Activated T-cell treated with anti-CD3 and anti-CD28 coated beads, Interleukin-2, amount 50 U/mL, for 24 hours (primary cell): ENCODE results near the gene PSMD14.
"Not testable (repeated sequence)": the region's sequence is repeated elsewhere in the genome, so short reads cannot be mapped to it uniquely, and the experiment has no call there.

Experiments
- DNase-seq: peaks from one replicate; pipeline ENCODE4 v3.0.0-alpha.2; 2020
- H3K27ac Mint-ChIP-seq: 2 replicates; pipeline ENCODE4 v1.8.0; 2020; ENCODE audit warnings: mild to moderate bottlenecking, mixed read lengths
- H3K27me3 Mint-ChIP-seq: 2 replicates; pipeline ENCODE4 v1.8.0; 2020; ENCODE audit warnings: mixed read lengths
- H3K36me3 Mint-ChIP-seq: 2 replicates; pipeline ENCODE4 v1.8.0; 2020; ENCODE audit warnings: low read depth, mixed read lengths
- H3K4me1 Mint-ChIP-seq: 2 replicates; pipeline ENCODE4 v1.8.0; 2020; ENCODE audit warnings: low read depth, mixed read lengths
- H3K4me3 Mint-ChIP-seq: 2 replicates; pipeline ENCODE4 v1.8.0; 2020; ENCODE audit warnings: mild to moderate bottlenecking, moderate library complexity, mixed read lengths
- H3K9me3 Mint-ChIP-seq: 2 replicates; pipeline ENCODE4 v1.8.0; 2020; ENCODE audit warnings: mixed read lengths

PSMD14 gene

DNA sequence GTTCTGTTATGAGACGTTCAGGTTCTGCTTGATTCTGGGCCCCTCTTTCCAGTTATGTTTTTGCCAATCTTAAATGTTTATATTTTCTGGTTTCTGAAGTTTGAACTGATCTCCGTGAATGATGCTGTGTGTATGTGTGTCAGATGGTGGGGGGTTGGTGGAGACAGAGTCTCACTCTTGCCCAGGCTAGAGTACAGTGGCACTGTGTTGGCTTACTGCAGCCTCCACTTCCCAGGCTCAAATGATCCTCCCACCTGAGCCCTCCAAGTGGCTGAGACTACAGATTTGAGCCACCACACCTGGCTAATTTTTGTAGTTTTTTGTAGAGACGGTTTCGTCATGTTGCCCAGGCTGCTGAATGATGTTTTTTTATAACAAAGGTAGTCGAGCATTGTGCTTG is 45.9 kb downstream of the PSMD14 start:
- Mint-ChIP-seq H3K9me3 (no peaks in the 10 kb centered on the region), H3K36me3 (peaks cover 26% of the 10 kb centered on the region)

GRCh38 chr2:161355106-161355505 is 46.9 kb downstream of the PSMD14 start:
- Mint-ChIP-seq H3K36me3 (peaks cover 29% of the 10 kb centered on the region), H3K4me1 (peaks cover 29% of the 10 kb centered on the region)

More for the DNA sequence above, 45.9 kb downstream of the PSMD14 start:
- DNase-seq = no peak
- no peaks in the 10 kb centered on the region for H3K27me3 Mint-ChIP-seq
- peaks cover 34% of the 10 kb centered on the region for H3K4me1 Mint-ChIP-seq
- H3K4me3 Mint-ChIP-seq = no peak overlapping the region
- no peak overlapping the region for H3K27ac Mint-ChIP-seq

DNA sequence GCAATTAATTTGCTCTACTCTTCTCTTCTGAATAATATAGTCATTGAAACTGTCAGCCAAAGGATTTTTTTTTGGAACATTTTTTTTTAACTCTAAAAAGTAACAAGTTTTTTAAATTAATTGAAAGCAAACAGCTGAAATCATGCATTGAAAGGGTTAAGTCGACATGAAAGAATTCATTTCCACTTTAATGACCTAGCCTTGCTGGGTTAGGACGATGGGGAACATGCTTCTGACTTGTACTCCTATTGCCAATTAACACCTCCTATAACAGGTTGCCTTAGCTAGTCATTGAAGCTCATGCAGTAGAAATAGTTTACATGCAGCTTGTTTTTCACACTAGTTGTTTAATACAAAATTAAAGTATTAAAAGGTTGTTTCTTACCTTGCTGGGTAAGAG is 47.8 kb downstream of the PSMD14 start:
- no peaks in the 10 kb centered on the region for H3K27me3 Mint-ChIP-seq
- peaks cover 29% of the 10 kb centered on the region for H3K4me1 Mint-ChIP-seq
- no peak overlapping the region for H3K4me3 Mint-ChIP-seq
- peaks cover 2% of the 10 kb centered on the region for H3K9me3 Mint-ChIP-seq
- no peak overlapping the region for H3K27ac Mint-ChIP-seq
- DNase-seq = no peak
- peaks cover 35% of the 10 kb centered on the region for H3K36me3 Mint-ChIP-seq

More at GRCh38 chr2:161355106-161355505, 46.9 kb downstream of the PSMD14 start:
- Mint-ChIP-seq H3K27ac (no peak overlapping the region), H3K4me3 (no peak overlapping the region), H3K27me3 (no peaks in the 10 kb centered on the region), H3K9me3 (no peaks in the 10 kb centered on the region)
- DNase-seq = no peak

GRCh38 chr2:161357097-161357496 is 48.9 kb downstream of the PSMD14 start:
- Mint-ChIP-seq H3K36me3 (peaks cover 40% of the 10 kb centered on the region), H3K27me3 (no peaks in the 10 kb centered on the region), H3K4me1 (peaks cover 23% of the 10 kb centered on the region), H3K4me3 (no peak overlapping the region), H3K9me3 (peaks cover 7% of the 10 kb centered on the region), H3K27ac (no peak overlapping the region)
- no peak for DNase-seq

DNA sequence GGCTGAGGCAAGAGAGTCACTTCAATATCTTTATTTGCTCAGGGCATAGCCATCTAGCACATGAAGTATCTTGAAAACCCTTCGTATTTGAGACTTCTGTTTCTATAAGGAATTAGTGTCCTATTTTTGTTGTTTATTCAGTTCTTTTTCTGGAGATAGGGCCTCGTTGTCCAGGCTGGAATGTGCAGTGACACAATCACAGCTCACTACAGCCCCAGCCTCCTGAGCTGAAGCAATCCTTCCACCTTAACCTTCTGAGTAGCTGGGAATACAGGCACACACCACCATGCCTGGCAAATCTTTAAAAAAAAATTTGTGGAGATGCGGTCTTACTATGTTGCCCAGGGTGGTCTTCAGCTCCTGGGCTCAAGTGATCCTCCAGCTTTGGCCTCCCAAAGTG is 50.6 kb downstream of the PSMD14 start:
- H3K4me1 Mint-ChIP-seq = peaks cover 17% of the 10 kb centered on the region
- no peaks in the 10 kb centered on the region for H3K27me3 Mint-ChIP-seq
- H3K9me3 Mint-ChIP-seq = peaks cover 14% of the 10 kb centered on the region
- DNase-seq = no peak
- no peak overlapping the region for H3K27ac Mint-ChIP-seq
- H3K36me3 Mint-ChIP-seq = peaks cover 55% of the 10 kb centered on the region
- H3K4me3 Mint-ChIP-seq = no peak overlapping the region

DNA sequence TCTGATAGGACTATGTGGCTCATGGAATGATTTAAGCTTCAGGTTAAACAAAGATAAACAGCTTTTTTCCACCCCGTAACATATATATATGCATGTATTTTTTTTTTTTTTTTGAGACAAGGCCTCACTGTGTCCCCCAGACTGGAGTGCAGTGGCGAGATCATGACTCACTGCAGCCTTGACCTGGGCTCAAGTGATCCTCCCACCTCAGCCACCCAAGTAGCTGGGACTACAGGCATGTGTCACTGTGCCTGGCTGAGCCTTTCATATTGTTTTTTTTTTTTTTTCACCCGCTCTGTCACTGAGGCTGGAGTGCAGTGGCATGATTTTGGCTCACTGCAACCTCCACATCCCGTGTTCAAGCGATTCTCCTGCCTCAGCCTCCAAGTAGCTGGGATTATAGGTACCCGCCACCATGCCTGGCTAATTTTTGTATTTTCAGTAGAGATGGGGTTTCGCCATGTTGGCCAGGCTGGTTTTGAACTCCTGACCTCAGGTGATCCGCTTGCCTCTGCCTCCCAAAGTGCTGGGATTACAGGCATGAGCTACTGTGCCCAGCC is 52.0 kb downstream of the PSMD14 start:
- H3K27ac Mint-ChIP-seq, H3K4me3 Mint-ChIP-seq, DNase-seq, H3K27me3 Mint-ChIP-seq: not testable (repeated sequence)
- Mint-ChIP-seq H3K4me1 (peaks cover 14% of the 10 kb centered on the region), H3K9me3 (peaks cover 14% of the 10 kb centered on the region), H3K36me3 (peaks cover 50% of the 10 kb centered on the region)

DNA sequence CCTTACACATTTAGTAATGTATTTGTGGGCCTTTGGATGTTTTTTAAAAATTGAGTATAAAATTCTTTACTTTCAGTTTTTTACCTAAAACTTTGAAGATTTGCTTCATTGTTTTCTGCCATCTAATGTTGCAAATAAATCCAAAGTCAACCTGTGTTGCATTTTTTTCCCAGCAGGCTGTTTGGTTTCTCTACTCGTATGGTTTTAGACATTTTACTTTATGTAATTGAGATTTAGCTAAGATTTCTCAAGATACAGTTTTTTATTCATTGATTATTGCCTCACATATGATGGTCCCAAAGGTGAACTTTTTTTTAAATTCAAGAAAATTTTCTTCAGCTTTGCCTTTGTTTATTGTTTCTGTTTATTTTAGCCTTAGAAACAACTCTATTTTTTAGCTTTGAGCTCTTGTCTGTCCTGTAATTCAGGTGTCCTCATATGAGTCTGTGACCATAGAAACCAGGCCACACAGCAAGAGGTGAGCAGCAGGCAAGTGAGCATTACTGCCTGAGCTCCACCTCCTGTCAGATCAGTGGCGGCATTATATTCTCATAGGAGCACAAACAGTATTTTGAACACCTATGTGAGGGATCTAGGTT is 54.4 kb downstream of the PSMD14 start:
- no peaks in the 10 kb centered on the region for H3K27me3 Mint-ChIP-seq
- H3K4me3 Mint-ChIP-seq = no peak overlapping the region
- peaks cover 61% of the 10 kb centered on the region for H3K36me3 Mint-ChIP-seq
- no peak for DNase-seq
- no peak overlapping the region for H3K27ac Mint-ChIP-seq
- peaks cover 6% of the 10 kb centered on the region for H3K4me1 Mint-ChIP-seq
- H3K9me3 Mint-ChIP-seq = peaks cover 14% of the 10 kb centered on the region

DNA sequence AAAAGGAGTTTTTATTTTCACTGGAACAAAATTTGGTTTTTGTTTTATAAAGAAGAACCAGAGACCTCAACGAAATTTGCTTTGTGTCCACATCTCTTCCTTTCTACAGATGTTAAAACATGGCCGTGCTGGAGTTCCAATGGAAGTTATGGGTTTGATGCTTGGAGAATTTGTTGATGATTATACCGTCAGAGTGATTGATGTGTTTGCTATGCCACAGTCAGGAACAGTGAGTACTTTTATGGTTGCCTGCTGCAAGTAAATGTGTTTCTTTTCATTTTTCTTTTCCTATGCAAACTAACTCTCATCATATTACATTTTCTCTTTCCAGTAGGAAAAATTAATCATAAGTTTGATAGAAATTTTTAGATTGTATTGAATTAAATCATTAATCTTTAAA is 59.5 kb downstream of the PSMD14 start:
- Mint-ChIP-seq H3K9me3 (peaks cover 6% of the 10 kb centered on the region), H3K27me3 (no peaks in the 10 kb centered on the region), H3K4me3 (no peak overlapping the region), H3K36me3 (peaks cover 62% of the 10 kb centered on the region), H3K4me1 (peaks cover 2% of the 10 kb centered on the region), H3K27ac (no peak overlapping the region)
- DNase-seq = no peak

DNA sequence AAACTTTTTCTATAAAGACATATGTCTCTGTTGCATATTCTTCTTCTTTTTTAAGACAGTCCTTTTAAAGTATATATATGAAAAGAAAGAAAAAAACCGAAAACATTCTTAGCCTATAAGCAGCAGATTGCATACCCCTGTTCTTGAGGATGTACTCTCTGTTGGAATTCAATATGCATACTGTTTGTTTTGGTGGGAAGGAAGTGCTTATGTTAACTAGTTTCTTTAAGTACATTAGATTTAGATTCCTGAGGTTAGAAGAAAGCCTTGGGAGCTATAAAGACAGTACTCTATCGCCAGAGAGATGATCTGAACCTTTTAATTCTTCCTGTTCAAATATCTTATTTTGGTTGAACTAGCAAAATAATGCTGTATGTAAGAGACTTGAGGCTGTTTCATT is 61.1 kb downstream of the PSMD14 start:
- peaks cover 2% of the 10 kb centered on the region for H3K4me1 Mint-ChIP-seq
- H3K27ac Mint-ChIP-seq = no peak overlapping the region

DNA sequence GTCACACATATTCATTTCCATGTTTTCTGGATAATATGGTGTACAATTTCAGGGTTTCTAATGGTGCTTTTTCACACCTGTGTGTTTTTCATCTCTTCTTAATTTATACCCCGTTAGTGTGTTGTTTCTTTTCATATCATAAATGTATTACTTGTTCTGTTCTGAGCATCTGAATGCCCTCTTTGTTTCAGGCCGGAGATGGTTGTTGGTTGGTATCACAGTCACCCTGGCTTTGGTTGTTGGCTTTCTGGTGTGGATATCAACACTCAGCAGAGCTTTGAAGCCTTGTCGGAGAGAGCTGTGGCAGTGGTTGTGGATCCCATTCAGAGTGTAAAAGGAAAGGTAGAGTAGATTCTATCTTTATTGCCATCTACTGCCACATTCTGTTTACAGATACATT is 62.8 kb downstream of the PSMD14 start:
- DNase-seq = no peak
- Mint-ChIP-seq H3K9me3 (no peaks in the 10 kb centered on the region), H3K27me3 (no peaks in the 10 kb centered on the region), H3K4me1 (no peaks in the 10 kb centered on the region), H3K4me3 (no peak overlapping the region), H3K27ac (no peak overlapping the region), H3K36me3 (peaks cover 64% of the 10 kb centered on the region)

More for the DNA sequence above, 61.1 kb downstream of the PSMD14 start:
- Mint-ChIP-seq H3K9me3 (no peaks in the 10 kb centered on the region), H3K36me3 (peaks cover 60% of the 10 kb centered on the region), H3K27me3 (no peaks in the 10 kb centered on the region), H3K4me3 (no peak overlapping the region)
- DNase-seq = no peak

GRCh38 chr2:161371869-161372268 is 63.6 kb downstream of the PSMD14 start:
- Mint-ChIP-seq H3K4me3 (no peak overlapping the region), H3K36me3 (peaks cover 66% of the 10 kb centered on the region), H3K27me3 (no peaks in the 10 kb centered on the region), H3K9me3 (no peaks in the 10 kb centered on the region), H3K4me1 (no peaks in the 10 kb centered on the region), H3K27ac (no peak overlapping the region)
- no peak for DNase-seq

GRCh38 chr2:161373942-161374341 is 65.7 kb downstream of the PSMD14 start:
- Mint-ChIP-seq H3K4me1 (no peaks in the 10 kb centered on the region), H3K9me3 (no peaks in the 10 kb centered on the region), H3K27me3 (no peaks in the 10 kb centered on the region), H3K36me3 (peaks cover 58% of the 10 kb centered on the region), H3K4me3 (no peak overlapping the region), H3K27ac (no peak overlapping the region)
- DNase-seq = no peak

- Mint-ChIP-seq H3K4me1 (no peaks in the 10 kb centered on the region), H3K27ac (no peak overlapping the region), H3K4me3 (no peak overlapping the region), H3K9me3 (no peaks in the 10 kb centered on the region), H3K36me3 (peaks cover 59% of the 10 kb centered on the region), H3K27me3 (no peaks in the 10 kb centered on the region)
- DNase-seq = no peak
Measured at GRCh38 chr2:161374446-161374845, 66.2 kb downstream of the PSMD14 start.

GRCh38 chr2:161379740-161380139 is 71.5 kb downstream of the PSMD14 start:
- Mint-ChIP-seq H3K27me3 (no peaks in the 10 kb centered on the region), H3K9me3 (no peaks in the 10 kb centered on the region), H3K27ac (no peak overlapping the region)

DNA sequence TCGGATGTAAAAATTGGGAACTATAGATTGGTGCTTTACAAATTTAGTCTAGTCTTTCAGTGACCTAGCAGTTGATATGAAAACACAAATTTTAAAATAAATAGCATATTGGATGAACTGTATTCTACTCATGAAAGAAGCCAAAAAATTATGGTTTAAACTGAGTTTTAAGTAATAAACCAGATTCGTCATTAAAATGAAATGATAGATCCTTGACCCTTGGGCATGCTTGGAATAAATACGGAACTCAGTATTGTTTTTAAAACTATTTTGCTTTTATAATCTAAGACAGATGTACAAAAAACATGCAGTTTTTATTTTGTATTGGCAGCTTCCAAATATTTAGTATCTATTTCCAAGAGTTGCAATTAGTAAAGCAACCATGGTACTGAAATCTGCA is 73.3 kb downstream of the PSMD14 start:
- Mint-ChIP-seq H3K27me3 (no peaks in the 10 kb centered on the region), H3K4me1 (peaks cover 14% of the 10 kb centered on the region), H3K27ac (no peak overlapping the region), H3K36me3 (peaks cover 48% of the 10 kb centered on the region), H3K4me3 (no peak overlapping the region), H3K9me3 (no peaks in the 10 kb centered on the region)
- DNase-seq = no peak

More at GRCh38 chr2:161379740-161380139, 71.5 kb downstream of the PSMD14 start:
- Mint-ChIP-seq H3K4me3 (no peak overlapping the region), H3K36me3 (peaks cover 46% of the 10 kb centered on the region), H3K4me1 (peaks cover 10% of the 10 kb centered on the region)
- DNase-seq = no peak
